ENCODE measurements around the gene SRGAP3. TPM values are rescaled to one million over a fixed set of nuclear protein-coding genes. Genes with fewer than 3 reads are reported as not detected.

The SRGAP3 gene
- total and polyA plus RNA-seq, 10 of the 15 experiments (the other 5 are each of a cell fraction or from before 2014, with no cell fraction given): 0.32 to 1.7 (median 0.99) TPM

GRCh38 chr3:9239680-9240079, 9.8 kb downstream of the SRGAP3 start:
- ChIA-PET CTCF (no interaction called here), SMC1A (ENCODE audit: uncharacterized antibody, unreplicated experiment) (no interaction called here), RAD21 (ENCODE audit: unreplicated experiment) (no interaction called here), POLR2A (no interaction called here)
- in situ Hi-C loops (cut with MboI) (no loop called here), intact Hi-C loops (cut with micrococcal nuclease; ENCODE audit: unreplicated experiment) (no loop called here)
- DNase-seq (ENCODE audit: low read depth, low spot score) (no peak), ATAC-seq (no peak), FAIRE-seq (no peak)
- Histone ChIP-seq H3K9me3 (replicated peaks; ENCODE audit: control insufficient read depth, insufficient read depth, low read length) (no peaks in the 10 kb centered on the region), H2AFZ (ENCODE audit: control insufficient read depth, low read depth, low read length) (no peak overlapping the region), H3K4me2 (ENCODE audit: control insufficient read depth, insufficient read depth) (no peak overlapping the region), H3K9ac (ENCODE audit: control insufficient read depth, insufficient read depth, low read length) (no peak overlapping the region), H3K36me3 (ENCODE audit: control insufficient read depth in 2 of 2, insufficient read depth in 2 of 2, low read length in 1 of 2) (no peaks in the 10 kb centered on the region), H3K4me1 (ENCODE audit: control insufficient read depth, insufficient read depth, low read length) (no peaks in the 10 kb centered on the region), H3K79me2 (ENCODE audit: control insufficient read depth, insufficient read depth, low read length) (no peaks in the 10 kb centered on the region), H3K27me3 (replicated peaks in 1 of 2; ENCODE audit: control insufficient read depth in 2 of 2, insufficient read depth in 2 of 2, low read length in 1 of 2) (no peaks in the 10 kb centered on the region; a peak in 1 of 4 replicates), H4K20me1 (ENCODE audit: control insufficient read depth, insufficient read depth) (no peaks in the 10 kb centered on the region), H3K4me3 (no peak overlapping the region), H3K27ac (ENCODE audit: control insufficient read depth, insufficient read depth) (no peak overlapping the region)
- TF ChIP-seq ASH2L (IDR thresholded peaks at IDR 0.05; ENCODE audit: borderline replicate concordance, low read depth) (no peak), IRF4 (IDR thresholded peaks at IDR 0.05; ENCODE audit: low read depth, low read length) (no peak), EP300 (IDR thresholded peaks at IDR 0.05; ENCODE audit: borderline replicate concordance in 1 of 2, control insufficient read depth in 1 of 2, low read depth in 2 of 2, low read length in 2 of 2) (no peak), EED (IDR thresholded peaks at IDR 0.05; ENCODE audit: low read depth) (no peak), JUND (IDR thresholded peaks at IDR 0.05; ENCODE audit: low read depth, low read length) (no peak)
- TF ChIP-seq, protein P1, sequence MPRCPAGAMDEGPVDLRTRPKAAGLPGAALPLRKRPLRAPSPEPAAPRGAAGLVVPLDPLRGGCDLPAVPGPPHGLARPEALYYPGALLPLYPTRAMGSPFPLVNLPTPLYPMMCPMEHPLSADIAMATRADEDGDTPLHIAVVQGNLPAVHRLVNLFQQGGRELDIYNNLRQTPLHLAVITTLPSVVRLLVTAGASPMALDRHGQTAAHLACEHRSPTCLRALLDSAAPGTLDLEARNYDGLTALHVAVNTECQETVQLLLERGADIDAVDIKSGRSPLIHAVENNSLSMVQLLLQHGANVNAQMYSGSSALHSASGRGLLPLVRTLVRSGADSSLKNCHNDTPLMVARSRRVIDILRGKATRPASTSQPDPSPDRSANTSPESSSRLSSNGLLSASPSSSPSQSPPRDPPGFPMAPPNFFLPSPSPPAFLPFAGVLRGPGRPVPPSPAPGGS (IDR thresholded peaks at IDR 0.05; ENCODE audit: borderline replicate concordance, insufficient read depth, low read depth, low read length, poor library complexity, severe bottlenecking): no peak
- no TSS peak for BruUV-seq (replicated peaks)
- 0% methylated on average over 1 of the region's 1 CpG for WGBS (ENCODE audit: insufficient coverage, insufficient replicate concordance, low lambda C conversion rate, missing lambda C conversion rate)
